AG04450 (cell line): Measurements from ENCODE around the gene PTPRD. TPM values are rescaled to one million over a fixed set of nuclear protein-coding genes. Genes with fewer than 3 reads are reported as not detected.

ENCODE experiments used
- CTCF ChIA-PET: fragments of 300-600, 350-600 bp; formaldehyde crosslinking; extraction: SDS; loops from one replicate; lab custom pipeline; 2022; ENCODE audit warnings: antibody characterized with exemption, inconsistent platforms; lab: Charles Lee
- POLR2A ChIA-PET: fragments of 350-600 bp; formaldehyde crosslinking; extraction: SDS; loops from one replicate; lab custom pipeline; 2021; ENCODE audit warnings: antibody characterized with exemption, inconsistent platforms; lab: Yijun Ruan, JAX
- DNase-seq: peaks from one replicate; pipeline ENCODE4 v3.0.0-alpha.2; 2011; ENCODE audit warnings: low read depth, low spot score
- H3K27ac ChIP-seq: one replicate; pipeline ENCODE4 v1.5.1; 2012; ENCODE audit warnings: low read depth, low read length, control low read depth
- H3K27me3 ChIP-seq: one replicate; pipeline ENCODE4 v1.6.0; 2012; ENCODE audit warnings: low read length; ENCODE audit not compliant: control insufficient read depth, insufficient read depth
- H3K4me3 ChIP-seq: 2 replicates; pipeline ENCODE4 v1.5.1; 2011; ENCODE audit warnings: mild to moderate bottlenecking, low read depth, low read length, control low read depth
- H3K9me3 ChIP-seq: 2 replicates; pipeline ENCODE4 v1.5.1; 2012; ENCODE audit warnings: low read length; ENCODE audit not compliant: control insufficient read depth, insufficient read depth
- CTCF ChIP-seq: IDR thresholded peaks from 2 replicates; pipeline ENCODE4 v1.5.1; 2011; ENCODE audit warnings: low read depth, low read length, control low read depth, inconsistent platforms
- polyA plus RNA-seq: library from polyadenylated mRNA; depleted of rRNA; stranded (reverse); fragments of >200 nt; gene quantifications from 2 replicates; pipeline ENCODE4 v1.2.3, GENCODE V29; 2011

Gene PTPRD
- polyA plus RNA-seq, 1 experiment, result 0.19 TPM

GRCh38 chr9:8872802-8873201 lies 1740.0 kb downstream of the PTPRD start:
- Histone ChIP-seq H3K4me3 (no peak overlapping the region), H3K9me3 (no peaks in the 10 kb centered on the region), H3K27ac (no peak overlapping the region), H3K27me3 (no peaks in the 10 kb centered on the region)
- POLR2A ChIA-PET, result no interaction called here
- TF ChIP-seq CTCF, result no peak
- DNase-seq, result no peak
- CTCF ChIA-PET, result no interaction called here

GRCh38 chr9:8871796-8872445 lies 1740.9 kb downstream of the PTPRD start:
- no peak for TF ChIP-seq CTCF
- H3K27me3 ChIP-seq, result no peaks in the 10 kb centered on the region
- ChIA-PET CTCF (no interaction called here), POLR2A (no interaction called here)
- H3K4me3 ChIP-seq, result no peak overlapping the region
- H3K9me3 ChIP-seq, result no peaks in the 10 kb centered on the region
- no peak for DNase-seq
- no peak overlapping the region for H3K27ac ChIP-seq

- ChIA-PET CTCF (no interaction called here), POLR2A (no interaction called here)
- TF ChIP-seq CTCF, result no peak
- no peak for DNase-seq
- Histone ChIP-seq H3K9me3 (no peaks in the 10 kb centered on the region), H3K27ac (no peak overlapping the region), H3K4me3 (no peak overlapping the region), H3K27me3 (no peaks in the 10 kb centered on the region)
Measured at GRCh38 chr9:8871396-8871795, 1741.4 kb downstream of the PTPRD start.

DNA sequence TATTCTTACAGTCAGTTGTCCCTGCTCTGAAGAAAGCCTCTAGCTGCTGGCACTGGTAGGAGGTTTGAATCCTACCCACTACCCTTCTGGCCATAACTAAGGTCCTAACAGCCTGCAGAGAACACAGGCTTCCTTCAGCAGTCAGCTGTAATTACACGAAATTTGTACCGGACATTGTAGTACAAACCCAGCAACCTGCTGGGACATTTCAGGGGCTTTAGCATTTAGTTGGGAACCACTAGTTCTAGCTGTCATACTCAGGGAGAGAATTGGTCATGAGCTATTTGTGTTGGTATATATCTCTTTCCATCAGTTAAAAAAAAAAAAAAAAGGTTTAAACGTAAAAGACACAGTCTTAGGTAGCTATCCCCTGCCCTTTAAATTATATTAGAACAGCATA lies 1743.0 kb downstream of the PTPRD start:
- no peaks in the 10 kb centered on the region for H3K9me3 ChIP-seq
- no peaks in the 10 kb centered on the region for H3K27me3 ChIP-seq
- no peak overlapping the region for H3K27ac ChIP-seq
- ChIA-PET CTCF (no interaction called here), POLR2A (no interaction called here)
- no peak overlapping the region for H3K4me3 ChIP-seq
- no peak for TF ChIP-seq CTCF
- no peak for DNase-seq

- H3K27ac ChIP-seq, result no peak overlapping the region
- CTCF ChIA-PET, result no interaction called here
- DNase-seq, result no peak
- no peak for TF ChIP-seq CTCF
- POLR2A ChIA-PET, result no interaction called here
- no peaks in the 10 kb centered on the region for H3K27me3 ChIP-seq
- H3K4me3 ChIP-seq, result no peak overlapping the region
- H3K9me3 ChIP-seq, result no peaks in the 10 kb centered on the region
Measured at GRCh38 chr9:8868632-8869031, 1744.2 kb downstream of the PTPRD start.
